GM23248 (cell line): ENCODE data around the gene MDK. TPM values are rescaled to one million over a fixed set of nuclear protein-coding genes. Genes with fewer than 3 reads are reported as not detected.

Experiments
- DNase-seq: peaks from one replicate; pipeline ENCODE4 v3.0.0-alpha.2; 2015
- H2AFZ ChIP-seq: fragments of 200-600 bp; sonication (generic); 2 replicates; pipeline ENCODE4 v1.6.1; 2016; ENCODE audit warnings: antibody characterized with exemption
- H3F3A ChIP-seq: fragments of 200-600 bp; sonication (generic); 2 replicates; pipeline ENCODE4 v1.6.1; 2016; ENCODE audit warnings: mild to moderate bottlenecking, antibody characterized with exemption, mixed run types; ENCODE audit not compliant: insufficient read depth
- H3K27ac ChIP-seq: fragments of 200-600 bp; sonication (generic); 2 replicates; pipeline ENCODE4 v1.5.1; 2016; ENCODE audit warnings: mild to moderate bottlenecking
- H3K27me3 ChIP-seq: fragments of 200-600 bp; sonication (generic); replicated peaks from 2 replicates; pipeline ENCODE4 v1.6.1; 2016; ENCODE audit warnings: mild to moderate bottlenecking; ENCODE audit not compliant: insufficient read depth
- H3K36me3 ChIP-seq: fragments of 200-600 bp; sonication (generic); 2 replicates; pipeline ENCODE4 v1.6.1; 2016; ENCODE audit warnings: low read depth, mild to moderate bottlenecking
- H3K4me1 ChIP-seq: fragments of 200-600 bp; sonication (generic); 2 replicates; pipeline ENCODE4 v1.6.1; 2016; ENCODE audit warnings: mild to moderate bottlenecking; ENCODE audit not compliant: insufficient read depth
- H3K4me2 ChIP-seq: fragments of 200-600 bp; sonication (generic); one replicate; pipeline ENCODE4 v1.6.1; 2016; ENCODE audit warnings: mild to moderate bottlenecking; ENCODE audit not compliant: unreplicated experiment
- H3K4me3 ChIP-seq: fragments of 200-600 bp; sonication (generic); 2 replicates; pipeline ENCODE4 v1.5.1; 2016; ENCODE audit warnings: mild to moderate bottlenecking
- H3K79me2 ChIP-seq: fragments of 200-600 bp; sonication (generic); 2 replicates; pipeline ENCODE4 v1.6.1; 2016; ENCODE audit warnings: mild to moderate bottlenecking; ENCODE audit not compliant: insufficient read depth
- H3K9ac ChIP-seq: fragments of 200-600 bp; sonication (generic); 2 replicates; pipeline ENCODE4 v1.6.1; 2016; ENCODE audit warnings: mild to moderate bottlenecking
- H3K9me2 ChIP-seq: fragments of 200-600 bp; sonication (generic); 2 replicates; pipeline ENCODE4 v1.6.1; 2016; ENCODE audit warnings: mixed run types, mild to moderate bottlenecking, moderate library complexity; ENCODE audit not compliant: insufficient read depth
- H3K9me3 ChIP-seq: fragments of 200-600 bp; sonication (generic); one replicate; pipeline ENCODE4 v1.6.1; 2017; ENCODE audit warnings: low read depth
- H4K20me1 ChIP-seq: fragments of 200-600 bp; sonication (generic); 2 replicates; pipeline ENCODE4 v1.6.0; 2016; ENCODE audit not compliant: insufficient read depth
- EZH2 ChIP-seq: fragments of 200-600 bp; sonication (generic); IDR thresholded peaks from 2 replicates; pipeline ENCODE4 v1.6.1; 2018; ENCODE audit warnings: antibody characterized with exemption, mild to moderate bottlenecking; ENCODE audit not compliant: insufficient read depth, poor library complexity, severe bottlenecking
- EZH2phosphoT487 ChIP-seq: fragments of 200-600 bp; sonication (generic); IDR thresholded peaks from 2 replicates; pipeline ENCODE4 v1.6.1; 2018; ENCODE audit warnings: antibody characterized with exemption, moderate library complexity, mild to moderate bottlenecking, low read depth; ENCODE audit not compliant: insufficient read depth
- WGBS, 2 experiments: methylation state at CpG; one replicate each; pipeline ENCODE4 v1.1.6; 2015 to 2017; ENCODE audit warnings: low lambda C conversion rate in 2 of 2, low coverage in 1 of 2; ENCODE audit errors: missing lambda C conversion rate in 2 of 2; 5-methylcytosine and 5-hydroxymethylcytosine counted together
- in situ Hi-C: fragments of 300-500 bp; cut with MboI; formaldehyde crosslinking; loops from 2 replicates; pipeline ENCODE4 v1.15.0; 2020
- polyA plus RNA-seq: library from polyadenylated mRNA; unstranded; fragments of >200 nt; fragmentation: Nextera tagmentation; extraction: Ambion mirVana; gene quantifications from 2 replicates; pipeline ENCODE4 v1.2.1, GENCODE V29; 2016
- total RNA-seq: library from RNA; depleted of rRNA; stranded (reverse); fragments of >200 nt; shearing (Covaris generic); gene quantifications from 2 replicates; pipeline ENCODE4 v1.2.3, GENCODE V29; 2014

The MDK gene
- total and polyA plus RNA-seq, 2 experiments from 2014 or later = 10.7 to 31.5 TPM

GRCh38 chr11:46333394-46333947, 48.0 kb upstream of the MDK start:
- Histone ChIP-seq H4K20me1 (no peaks in the 10 kb centered on the region), H3K9me3 (no peaks in the 10 kb centered on the region), H3K27ac (no peak overlapping the region), H3F3A (peaks cover 8% of the 10 kb centered on the region; the same call in 1 of the 2 replicates), H3K79me2 (no peaks in the 10 kb centered on the region), H3K36me3 (no peaks in the 10 kb centered on the region), H3K4me3 (peak overlapping the region; percentile 50), H3K4me1 (0 out of 2 replicates have a peak, but pooled peaks cover 4% of the 10 kb centered on the region), H2AFZ (no peak overlapping the region), H3K9me2 (no peaks in the 10 kb centered on the region), H3K9ac (no peak overlapping the region), H3K4me2 (peak overlapping the region; percentile 38), H3K27me3 (peaks cover 14% of the 10 kb centered on the region)
- DNase-seq = peak; percentile 19
- TF ChIP-seq EZH2 = no peak
- TF ChIP-seq EZH2phosphoT487 = no peak
- in situ Hi-C loops = no loop called here
- WGBS, 2 experiments = 17 to 22% methylated on average over 20 to 25 of the region's 25 CpGs

GRCh38 chr11:46334211-46334610, 47.3 kb upstream of the MDK start:
- Histone ChIP-seq H3F3A (peaks cover 8% of the 10 kb centered on the region; the same call in 1 of the 2 replicates), H3K9me3 (no peaks in the 10 kb centered on the region), H3K4me3 (no peak overlapping the region), H3K9me2 (no peaks in the 10 kb centered on the region), H3K9ac (no peak overlapping the region), H3K79me2 (no peaks in the 10 kb centered on the region), H4K20me1 (no peaks in the 10 kb centered on the region), H3K4me2 (no peak overlapping the region), H3K36me3 (no peaks in the 10 kb centered on the region), H3K27me3 (peaks cover 14% of the 10 kb centered on the region), H3K4me1 (0 out of 2 replicates have a peak, but pooled peaks cover 4% of the 10 kb centered on the region), H2AFZ (no peak overlapping the region), H3K27ac (no peak overlapping the region)
- in situ Hi-C loops = no loop called here
- TF ChIP-seq EZH2 = no peak
- no peak for DNase-seq
- WGBS, 2 experiments = 83 to 94% methylated on average over 3 of the region's 3 CpGs

DNA sequence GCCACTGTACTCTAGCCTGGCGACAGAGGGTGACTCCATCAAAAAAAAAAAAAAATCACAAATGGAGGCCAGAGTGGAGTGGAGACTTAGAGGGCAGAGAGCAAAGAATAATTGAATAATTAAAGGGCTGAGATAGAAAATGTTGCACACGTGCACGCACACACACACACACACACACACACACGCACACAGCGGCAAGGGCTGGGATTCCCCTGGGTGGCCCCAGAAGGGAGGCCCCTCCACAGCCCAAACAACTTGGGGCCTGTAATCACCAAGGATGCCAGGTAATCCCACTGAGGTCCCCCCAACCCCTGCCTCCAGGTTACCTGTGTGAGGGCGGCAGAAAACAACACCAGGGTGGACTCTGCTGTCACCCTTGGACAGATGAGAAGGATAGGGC, 46.2 kb upstream of the MDK start:
- whole genome bisulfite sequencing, 2 experiments = 87 to 96% methylated on average over 6 of the region's 6 CpGs
- no peak for DNase-seq
- TF ChIP-seq EZH2 (no peak), EZH2phosphoT487 (no peak)
- Histone ChIP-seq H3K9me2 (no peaks in the 10 kb centered on the region), H3K4me1 (0 out of 2 replicates have a peak, but pooled peaks cover 4% of the 10 kb centered on the region), H4K20me1 (no peaks in the 10 kb centered on the region), H3K36me3 (no peaks in the 10 kb centered on the region), H3K27ac (no peak overlapping the region), H3K27me3 (peaks cover 14% of the 10 kb centered on the region), H3F3A (peaks cover 8% of the 10 kb centered on the region; the same call in 1 of the 2 replicates), H3K9ac (no peak overlapping the region), H3K9me3 (no peaks in the 10 kb centered on the region), H3K4me2 (no peak overlapping the region), H3K79me2 (no peaks in the 10 kb centered on the region), H3K4me3 (no peak overlapping the region), H2AFZ (no peak overlapping the region)
- in situ Hi-C loops = no loop called here

DNA sequence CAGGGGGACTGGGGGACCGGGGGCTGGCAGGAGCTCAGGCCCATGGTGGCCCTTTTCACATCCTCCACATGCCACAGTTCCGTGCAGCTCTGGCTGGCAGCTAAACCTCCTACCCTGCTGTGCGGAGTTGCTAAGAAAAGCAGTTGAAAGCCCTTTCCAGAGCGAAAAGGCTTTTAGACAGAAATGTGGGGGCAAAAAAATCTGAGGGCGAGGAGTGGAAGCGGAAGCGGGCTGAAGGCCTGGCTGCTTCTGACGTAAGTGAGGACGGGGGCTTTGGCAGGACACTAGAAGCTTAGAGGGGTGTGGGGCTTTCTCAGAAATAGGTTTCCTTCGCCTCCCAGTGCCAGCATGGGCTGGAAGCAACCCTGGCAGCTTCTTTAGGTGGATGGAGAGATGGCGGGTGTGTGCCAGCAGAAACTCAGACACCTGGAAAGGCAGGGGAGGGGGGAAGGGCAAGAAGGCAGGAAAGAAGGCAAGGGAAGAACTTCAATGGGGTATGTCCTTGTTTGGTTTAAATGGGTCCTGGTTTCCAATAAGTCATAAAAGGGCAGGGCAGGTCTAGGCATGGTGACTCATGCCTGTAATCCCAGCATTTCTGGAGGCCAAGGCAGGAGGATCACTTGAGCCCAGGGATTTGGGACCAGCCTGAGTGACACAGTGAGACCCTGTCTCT, 45.4 kb upstream of the MDK start:
- H3K27ac ChIP-seq = no peak overlapping the region
- H3K9me2 ChIP-seq = no peaks in the 10 kb centered on the region
- H3K9ac ChIP-seq = no peak overlapping the region
- 87 to 88% methylated on average over 11 of the region's 11 CpGs for WGBS, 2 experiments
- in situ Hi-C loops = no loop called here
- no peaks in the 10 kb centered on the region for H3K36me3 ChIP-seq
- no peaks in the 10 kb centered on the region for H4K20me1 ChIP-seq
- TF ChIP-seq EZH2 (no peak), EZH2phosphoT487 (no peak)
- peaks cover 14% of the 10 kb centered on the region for H3K27me3 ChIP-seq
- H3K4me1 ChIP-seq = 0 out of 2 replicates have a peak, but pooled peaks cover 4% of the 10 kb centered on the region
- H3K79me2 ChIP-seq = no peaks in the 10 kb centered on the region
- DNase-seq = no peak
- no peak overlapping the region for H2AFZ ChIP-seq
- no peaks in the 10 kb centered on the region for H3K9me3 ChIP-seq
- H3K4me3 ChIP-seq = no peak overlapping the region
- no peak overlapping the region for H3K4me2 ChIP-seq
- peaks cover 8% of the 10 kb centered on the region; the same call in 1 of the 2 replicates for H3F3A ChIP-seq
